ENCODE results near the gene P4HA1.
"Not testable (repeated sequence)": the region's sequence is repeated elsewhere in the genome, so short reads cannot be mapped to it uniquely, and the experiment has no call there.

Gene P4HA1

GRCh38 chr10:73096449-73097304 is at the start of gene P4HA1:
Gene P4HA1, minus strand, starts transcription at chr10:73096866. Its CDS starts 21,983 bp downstream, at chr10:73074883.
- DNase-seq (ENCODE audit: low read depth in 4 of 4, low spot score in 1 of 4): peak; percentile 96 to 98 (median 96)

- no peak for DNase-seq (ENCODE audit: low read depth in 4 of 4, low spot score in 1 of 4)
Measured at GRCh38 chr10:73141603-73142002, 44.9 kb upstream of the P4HA1 start.

- DNase-seq (ENCODE audit: low read depth in 4 of 4, low spot score in 1 of 4): no peak
Measured at GRCh38 chr10:73139251-73139650, 42.6 kb upstream of the P4HA1 start.

GRCh38 chr10:73136627-73137026 is 40.0 kb upstream of the P4HA1 start:
- no peak for DNase-seq (ENCODE audit: low read depth in 4 of 4, low spot score in 1 of 4)

GRCh38 chr10:73134727-73135126 is 38.1 kb upstream of the P4HA1 start:
- DNase-seq (ENCODE audit: low read depth in 4 of 4, low spot score in 1 of 4): no peak

GRCh38 chr10:73131913-73132686 is 35.4 kb upstream of the P4HA1 start:
- DNase-seq (ENCODE audit: low read depth in 4 of 4, low spot score in 1 of 4): no peak

- DNase-seq (ENCODE audit: low read depth in 4 of 4, low spot score in 1 of 4): no peak
Measured at GRCh38 chr10:73131301-73131700, 34.6 kb upstream of the P4HA1 start.

GRCh38 chr10:73126343-73126742 is 29.7 kb upstream of the P4HA1 start:
- no peak for DNase-seq (ENCODE audit: low read depth in 4 of 4, low spot score in 1 of 4)

GRCh38 chr10:73119952-73120351 is 23.3 kb upstream of the P4HA1 start:
- DNase-seq (ENCODE audit: low read depth in 4 of 4, low spot score in 1 of 4): no peak

GRCh38 chr10:73119457-73119856 is 22.8 kb upstream of the P4HA1 start:
- no peak for DNase-seq (ENCODE audit: low read depth in 4 of 4, low spot score in 1 of 4)

- no peak for DNase-seq (ENCODE audit: low read depth in 4 of 4, low spot score in 1 of 4)
Measured at GRCh38 chr10:73117976-73118743, 21.5 kb upstream of the P4HA1 start.

GRCh38 chr10:73116017-73116416 is 19.4 kb upstream of the P4HA1 start:
- no peak for DNase-seq (ENCODE audit: low read depth in 4 of 4, low spot score in 1 of 4)

GRCh38 chr10:73113551-73113950 is 16.9 kb upstream of the P4HA1 start:
- DNase-seq (ENCODE audit: low read depth in 4 of 4, low spot score in 1 of 4): no peak

- not testable (repeated sequence) for DNase-seq (ENCODE audit: low read depth in 4 of 4, low spot score in 1 of 4)
Measured at GRCh38 chr10:73112032-73112431, 15.4 kb upstream of the P4HA1 start.

- peak in 3 of 4 experiments; percentile 13 to 16 (median 14) for DNase-seq (ENCODE audit: low read depth in 4 of 4, low spot score in 1 of 4)
Measured at GRCh38 chr10:73110345-73110849, 13.7 kb upstream of the P4HA1 start, which contains the start of gene NUDT13. Gene NUDT13, plus strand, starts transcription at chr10:73110455. Its CDS starts 3,911 bp downstream, at chr10:73114366.

GRCh38 chr10:73109248-73109652 is 12.6 kb upstream of the P4HA1 start:
- DNase-seq (ENCODE audit: low read depth in 4 of 4, low spot score in 1 of 4): not testable (repeated sequence)

- no peak for DNase-seq (ENCODE audit: low read depth in 4 of 4, low spot score in 1 of 4)
Measured at GRCh38 chr10:73106301-73106700, 9.6 kb upstream of the P4HA1 start.

- no peak for DNase-seq (ENCODE audit: low read depth in 4 of 4, low spot score in 1 of 4)
Measured at GRCh38 chr10:73099141-73099540, 2.5 kb upstream of the P4HA1 start.

- no peak for DNase-seq (ENCODE audit: low read depth in 4 of 4, low spot score in 1 of 4)
Measured at GRCh38 chr10:73097305-73097670, 622 bp upstream of the P4HA1 start.

GRCh38 chr10:73096041-73096448 is 621 bp downstream of the P4HA1 start:
- DNase-seq (ENCODE audit: low read depth in 4 of 4, low spot score in 1 of 4): peak; percentile 33 to 57 (median 52)

GRCh38 chr10:73095481-73096021 is 1.1 kb downstream of the P4HA1 start:
- DNase-seq (ENCODE audit: low read depth in 4 of 4, low spot score in 1 of 4): peak in 2 of 4 experiments; percentile 12 to 24
